BLaER1 treated with 17β-estradiol and CSF1 and Interleukin-3, amounts not matched to agents 10 nM and 100 nM (cell line): ENCODE measurements around the gene MAMDC2.
A peak's percentile ranks its signal among the peaks of the same experiment; 100 is the strongest.

Source experiments
- H3K27ac ChIP-seq, 11 experiments: shearing (Covaris generic); formaldehyde crosslinking; 2 replicates each; pipeline ENCODE4 v1.8.1; 2022
- H3K27me3 ChIP-seq, 11 experiments: shearing (Covaris generic); formaldehyde crosslinking; 2 replicates each; pipeline ENCODE4 v1.8.1; 2022
- H3K36me3 ChIP-seq, 11 experiments: shearing (Covaris generic); formaldehyde crosslinking; 2 replicates each; pipeline ENCODE4 v1.8.1; 2022
- H3K4me1 ChIP-seq, 10 experiments: shearing (Covaris generic); formaldehyde crosslinking; 2 replicates each; pipeline ENCODE4 v1.8.1; 2022
- H3K4me2 ChIP-seq, 11 experiments: shearing (Covaris generic); formaldehyde crosslinking; 2 replicates each; pipeline ENCODE4 v1.8.1; 2022
- H3K4me3 ChIP-seq, 10 experiments: shearing (Covaris generic); formaldehyde crosslinking; 2 replicates each; pipeline ENCODE4 v1.8.1; 2022
- H3K9ac ChIP-seq, 11 experiments: shearing (Covaris generic); formaldehyde crosslinking; 2 replicates each; pipeline ENCODE4 v1.8.1; 2022
- H3K9me3 ChIP-seq, 11 experiments: shearing (Covaris generic); formaldehyde crosslinking; replicated peaks in 1 of 11; 2 replicates each; pipeline ENCODE4 v1.8.1; 2022
- H4K20me1 ChIP-seq, 11 experiments: shearing (Covaris generic); formaldehyde crosslinking; 2 replicates each; pipeline ENCODE4 v1.8.1; 2022
- Cebpa-rat ChIP-seq, 11 experiments: shearing (Covaris generic); IDR thresholded peaks; 2 replicates each; pipeline ENCODE4 v1.8.1; 2022

The MAMDC2 gene

GRCh38 chr9:70092190-70092589 lies 48.5 kb downstream of the MAMDC2 start:
- no peak overlapping the region for H3K4me3 ChIP-seq
- peaks cover 0 to 8% (median 3%) of the 10 kb centered on the region in 10 experiments; a peak in 8 of 20 replicates for H3K4me1 ChIP-seq
- TF ChIP-seq Cebpa-rat (IDR thresholded peaks at IDR 0.05): no peak
- H4K20me1 ChIP-seq: no peaks in the 10 kb centered on the region
- no peaks in the 10 kb centered on the region for H3K36me3 ChIP-seq
- H3K4me2 ChIP-seq: no peak overlapping the region
- no peak overlapping the region for H3K27ac ChIP-seq
- H3K9ac ChIP-seq: no peak overlapping the region
- no peaks in the 10 kb centered on the region for H3K9me3 ChIP-seq
- no peaks in the 10 kb centered on the region for H3K27me3 ChIP-seq

DNA sequence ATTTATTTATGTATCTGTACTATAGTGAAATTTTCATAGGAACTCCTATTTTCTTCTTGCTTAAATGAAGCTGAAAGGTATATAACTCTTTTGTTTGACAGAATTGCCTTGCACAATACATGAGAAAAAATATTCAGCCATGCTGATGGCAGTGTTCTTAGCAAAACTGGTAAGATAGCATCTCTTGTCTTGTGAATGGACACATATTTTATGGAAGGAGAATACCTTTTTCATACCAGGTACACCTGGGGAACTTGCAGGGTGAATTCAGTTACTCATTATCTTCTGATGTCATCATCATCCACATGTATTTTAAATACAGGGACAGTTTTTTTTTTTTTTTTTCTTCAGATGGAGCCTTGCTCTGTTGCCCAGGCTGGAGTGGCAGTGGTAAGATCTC lies 49.4 kb downstream of the MAMDC2 start:
- no peaks in the 10 kb centered on the region for H4K20me1 ChIP-seq
- 0 out of 22 replicates have a peak overlapping the region, but pooled peaks of 1 of the 11 experiments have one; percentile 12 for H3K27ac ChIP-seq
- H3K4me2 ChIP-seq: no peak overlapping the region
- no peaks in the 10 kb centered on the region for H3K9me3 ChIP-seq
- no peaks in the 10 kb centered on the region for H3K36me3 ChIP-seq
- H3K9ac ChIP-seq: no peak overlapping the region
- no peak overlapping the region for H3K4me3 ChIP-seq
- H3K27me3 ChIP-seq: no peaks in the 10 kb centered on the region
- peaks cover 0 to 8% (median 3%) of the 10 kb centered on the region in 10 experiments; a peak in 8 of 20 replicates for H3K4me1 ChIP-seq
- no peak for TF ChIP-seq Cebpa-rat (IDR thresholded peaks at IDR 0.05)

GRCh38 chr9:70093944-70094343 lies 50.3 kb downstream of the MAMDC2 start:
- H3K27ac ChIP-seq: 0 out of 22 replicates have a peak overlapping the region, but pooled peaks of 1 of the 11 experiments have one; percentile 12
- TF ChIP-seq Cebpa-rat (IDR thresholded peaks at IDR 0.05): no peak
- H3K27me3 ChIP-seq: no peaks in the 10 kb centered on the region
- H3K4me2 ChIP-seq: peak overlapping the region in 6 of 11 experiments; percentile 13 to 38 (median 18); a peak in 7 of 22 replicates
- no peak overlapping the region for H3K4me3 ChIP-seq
- H3K9me3 ChIP-seq: no peaks in the 10 kb centered on the region
- no peak overlapping the region for H3K9ac ChIP-seq
- no peaks in the 10 kb centered on the region for H4K20me1 ChIP-seq
- H3K36me3 ChIP-seq: no peaks in the 10 kb centered on the region
- peaks cover 0 to 8% (median 3%) of the 10 kb centered on the region in 10 experiments; a peak in 8 of 20 replicates for H3K4me1 ChIP-seq

- H3K4me1 ChIP-seq: peaks cover 0 to 8% (median 3%) of the 10 kb centered on the region in 10 experiments; a peak in 8 of 20 replicates
- no peak overlapping the region for H3K27ac ChIP-seq
- H3K9me3 ChIP-seq: no peaks in the 10 kb centered on the region
- no peaks in the 10 kb centered on the region for H3K36me3 ChIP-seq
- no peak for TF ChIP-seq Cebpa-rat (IDR thresholded peaks at IDR 0.05)
- no peaks in the 10 kb centered on the region for H3K27me3 ChIP-seq
- H3K4me2 ChIP-seq: no peak overlapping the region
- no peak overlapping the region for H3K9ac ChIP-seq
- H4K20me1 ChIP-seq: no peaks in the 10 kb centered on the region
- H3K4me3 ChIP-seq: no peak overlapping the region
These were observed 51.1 kb downstream of the MAMDC2 start for GRCh38 chr9:70094747-70095146.

GRCh38 chr9:70097187-70097586 lies 53.5 kb downstream of the MAMDC2 start:
- no peaks in the 10 kb centered on the region for H4K20me1 ChIP-seq
- peaks cover 0 to 8% (median 3%) of the 10 kb centered on the region in 10 experiments; a peak in 8 of 20 replicates for H3K4me1 ChIP-seq
- no peak overlapping the region for H3K4me3 ChIP-seq
- no peaks in the 10 kb centered on the region for H3K27me3 ChIP-seq
- H3K4me2 ChIP-seq: no peak overlapping the region
- no peak overlapping the region for H3K9ac ChIP-seq
- no peak overlapping the region for H3K27ac ChIP-seq
- H3K9me3 ChIP-seq: no peaks in the 10 kb centered on the region
- peak in 5 of 11 experiments; percentile 43 to 65 (median 53); a peak in 6 of 22 replicates for TF ChIP-seq Cebpa-rat (IDR thresholded peaks at IDR 0.05)
- no peaks in the 10 kb centered on the region for H3K36me3 ChIP-seq

DNA sequence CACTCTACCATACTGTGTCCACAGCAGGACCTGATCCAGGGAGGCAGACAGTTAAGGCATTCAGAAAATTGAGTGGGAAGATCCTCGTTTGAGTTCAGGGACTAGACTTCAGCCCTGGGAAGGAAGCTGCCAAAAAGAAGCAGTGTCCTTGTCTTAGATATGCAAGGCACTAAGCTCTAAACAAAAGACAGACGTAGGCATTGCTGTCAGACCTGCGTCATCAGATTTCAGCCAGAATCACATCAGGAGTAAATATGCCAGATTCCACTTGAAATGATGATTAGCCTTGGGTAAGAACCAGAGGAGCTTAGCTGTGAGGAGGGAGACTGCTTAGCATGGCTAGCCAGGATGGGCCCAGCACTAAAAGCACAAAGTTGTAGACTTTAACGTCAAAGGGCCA lies 56.7 kb downstream of the MAMDC2 start:
- Histone ChIP-seq H3K4me2 (no peak overlapping the region), H3K36me3 (no peaks in the 10 kb centered on the region), H3K27me3 (no peaks in the 10 kb centered on the region), H3K4me1 (no peaks in the 10 kb centered on the region), H4K20me1 (no peaks in the 10 kb centered on the region), H3K9ac (no peak overlapping the region), H3K27ac (no peak overlapping the region), H3K9me3 (peaks cover 0 to 8% (median 4%) of the 10 kb centered on the region in 11 experiments; a peak in 6 of 22 replicates), H3K4me3 (no peak overlapping the region)
- no peak for TF ChIP-seq Cebpa-rat (IDR thresholded peaks at IDR 0.05)

DNA sequence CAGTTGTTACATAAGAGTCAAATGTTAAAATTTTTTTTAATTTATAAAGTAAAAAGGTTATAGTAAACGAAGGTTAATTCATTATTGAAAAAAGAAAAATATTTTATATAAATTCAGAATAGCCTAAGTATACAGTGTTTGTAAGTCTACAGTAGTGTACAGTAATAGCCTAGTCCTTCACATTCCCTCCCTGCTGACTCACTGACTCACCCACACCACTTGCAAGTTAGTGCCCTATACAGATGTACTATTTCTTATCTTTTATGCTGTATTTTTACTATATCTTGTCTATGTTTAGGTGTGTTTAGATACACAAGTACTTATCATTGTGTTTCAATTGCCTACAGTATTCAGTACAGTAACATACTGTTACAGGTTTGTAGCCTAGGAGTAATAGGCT lies 57.6 kb downstream of the MAMDC2 start:
- H4K20me1 ChIP-seq: no peaks in the 10 kb centered on the region
- H3K27me3 ChIP-seq: no peaks in the 10 kb centered on the region
- peaks cover 0 to 8% (median 4%) of the 10 kb centered on the region in 11 experiments; a peak in 6 of 22 replicates for H3K9me3 ChIP-seq
- no peak overlapping the region for H3K9ac ChIP-seq
- H3K27ac ChIP-seq: no peak overlapping the region
- H3K4me2 ChIP-seq: no peak overlapping the region
- no peak for TF ChIP-seq Cebpa-rat (IDR thresholded peaks at IDR 0.05)
- H3K4me3 ChIP-seq: no peak overlapping the region
- H3K4me1 ChIP-seq: peaks cover 0 to 3% (median 0%) of the 10 kb centered on the region in 10 experiments; a peak in 4 of 20 replicates
- no peaks in the 10 kb centered on the region for H3K36me3 ChIP-seq

- no peak overlapping the region for H3K9ac ChIP-seq
- H3K4me1 ChIP-seq: peaks cover 0 to 27% (median under 1%) of the 10 kb centered on the region in 10 experiments; a peak in 8 of 20 replicates
- no peaks in the 10 kb centered on the region for H3K36me3 ChIP-seq
- H3K9me3 ChIP-seq: peaks cover 0 to 8% (median 4%) of the 10 kb centered on the region in 11 experiments; a peak in 6 of 22 replicates
- no peak for TF ChIP-seq Cebpa-rat (IDR thresholded peaks at IDR 0.05)
- no peak overlapping the region for H3K4me3 ChIP-seq
- H3K4me2 ChIP-seq: no peak overlapping the region
- H3K27ac ChIP-seq: no peak overlapping the region
- no peaks in the 10 kb centered on the region for H4K20me1 ChIP-seq
- no peaks in the 10 kb centered on the region for H3K27me3 ChIP-seq
These were observed 61.5 kb downstream of the MAMDC2 start for GRCh38 chr9:70105147-70105546.

DNA sequence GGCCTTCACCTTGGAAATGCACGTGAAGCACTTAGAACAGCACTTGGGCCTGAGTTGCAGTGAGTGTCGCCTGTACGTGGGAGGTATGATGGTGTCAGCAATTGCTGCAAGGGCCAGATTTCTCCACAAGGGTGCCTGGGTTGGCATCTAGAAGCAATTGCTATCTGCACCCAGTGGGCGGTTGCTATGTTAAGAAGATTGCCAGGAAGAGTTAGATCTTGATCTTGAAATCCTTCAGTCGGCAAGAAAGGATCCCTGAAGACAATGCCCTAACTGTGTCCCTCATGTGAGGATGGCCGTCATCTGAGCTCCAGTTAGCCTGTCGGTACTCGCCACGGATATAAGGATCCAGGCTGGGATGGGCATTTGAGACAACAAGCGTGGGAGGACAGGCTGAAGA lies 62.9 kb downstream of the MAMDC2 start:
- H3K4me1 ChIP-seq: peaks cover 7 to 34% (median 11%) of the 10 kb centered on the region in 10 experiments; a peak in 15 of 20 replicates
- H3K4me3 ChIP-seq: no peak overlapping the region
- H3K27me3 ChIP-seq: no peaks in the 10 kb centered on the region
- H3K36me3 ChIP-seq: no peaks in the 10 kb centered on the region
- no peak for TF ChIP-seq Cebpa-rat (IDR thresholded peaks at IDR 0.05)
- H3K9me3 ChIP-seq: peaks cover 0 to 8% (median 4%) of the 10 kb centered on the region in 11 experiments; a peak in 6 of 22 replicates
- H3K9ac ChIP-seq: no peak overlapping the region
- H3K27ac ChIP-seq: no peak overlapping the region
- H3K4me2 ChIP-seq: peak overlapping the region in 2 of 11 experiments; percentile 23 to 38; a peak in 3 of 22 replicates
- no peaks in the 10 kb centered on the region for H4K20me1 ChIP-seq

DNA sequence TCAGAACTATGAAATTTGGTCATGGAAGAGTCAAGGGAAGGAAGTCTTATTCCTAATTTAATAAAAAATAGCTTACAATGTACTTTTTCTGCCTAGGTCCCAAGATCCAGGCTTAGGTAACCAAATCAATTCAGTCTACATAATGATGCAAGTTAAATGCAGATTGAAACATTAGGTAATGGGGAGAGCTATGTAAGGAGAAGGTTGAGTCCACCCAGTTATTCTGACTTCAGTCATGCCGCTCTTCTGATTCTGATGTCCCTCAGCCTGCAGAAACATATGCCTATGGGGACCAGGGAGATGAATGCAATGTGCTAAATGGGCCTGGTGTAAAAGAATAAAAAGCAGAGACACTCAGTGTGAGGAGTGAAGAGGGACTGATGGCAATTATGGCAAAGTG lies 63.9 kb downstream of the MAMDC2 start:
- Histone ChIP-seq H3K27me3 (no peaks in the 10 kb centered on the region), H4K20me1 (no peaks in the 10 kb centered on the region), H3K9me3 (peaks cover 0 to 8% (median 4%) of the 10 kb centered on the region in 11 experiments; a peak in 6 of 22 replicates), H3K4me1 (peaks cover 7 to 34% (median 11%) of the 10 kb centered on the region in 10 experiments; a peak in 15 of 20 replicates), H3K27ac (no peak overlapping the region), H3K4me2 (peak overlapping the region in 2 of 11 experiments; percentile 23 to 38; a peak in 3 of 22 replicates), H3K4me3 (no peak overlapping the region), H3K36me3 (no peaks in the 10 kb centered on the region), H3K9ac (no peak overlapping the region)
- no peak for TF ChIP-seq Cebpa-rat (IDR thresholded peaks at IDR 0.05)
